SK-N-SH (cell line): Measurements from ENCODE around the gene TOMM22. TPM values are rescaled to one million over a fixed set of nuclear protein-coding genes. Genes with fewer than 3 reads are reported as not detected.

Source experiments
- CTCF ChIA-PET: fragments of 300-600, 350-600 bp; formaldehyde crosslinking; extraction: SDS; loops from one replicate; lab custom pipeline; 2021; lab: Yijun Ruan, JAX
- POLR2A ChIA-PET: fragments of 350-600 bp; sonication (Branson Sonifier 250); formaldehyde crosslinking; extraction: SDS; loops from one replicate; lab custom pipeline; 2020; ENCODE audit warnings: antibody characterized with exemption, inconsistent platforms; lab: Yijun Ruan, JAX
- DNase-seq: peaks from one replicate; pipeline ENCODE4 v3.0.0; 2012
- H2AFZ ChIP-seq: fragments of 200-600 bp; sonication (generic); 2 replicates; pipeline ENCODE4 v1.8.1; 2016; ENCODE audit warnings: antibody characterized with exemption, mild to moderate bottlenecking, low read depth
- H3F3A ChIP-seq: fragments of 200-600 bp; sonication (generic); replicated peaks from 2 replicates; pipeline ENCODE3; 2016; ENCODE audit warnings: antibody characterized with exemption, mild to moderate bottlenecking; ENCODE audit not compliant: insufficient read depth
- H3K27ac ChIP-seq, 2 experiments: fragments of 200-500 bp in 1 of 2; fragments of 200-600 bp in 1 of 2; sonication (Bioruptor generic) in 1 of 2; sonication (generic), shearing (Covaris generic) in 1 of 2; 2 replicates each; pipeline versions ENCODE4 v1.5.1 to v1.6.1; 2014 to 2016; ENCODE audit warnings: low read depth in 2 of 2, inconsistent platforms in 1 of 2, low read length in 1 of 2, mild to moderate bottlenecking in 1 of 2, mixed read lengths in 1 of 2
- H3K27me3 ChIP-seq: fragments of 200-600 bp; sonication (generic), shearing (Covaris generic); 2 replicates; pipeline ENCODE4 v1.6.1; 2016; ENCODE audit warnings: mixed run types; ENCODE audit not compliant: insufficient read depth
- H3K36me3 ChIP-seq, 2 experiments: fragments of 200-500 bp in 1 of 2; fragments of 200-600 bp in 1 of 2; sonication (Bioruptor generic) in 1 of 2; sonication (generic) in 1 of 2; replicated peaks in 1 of 2; 2 replicates each; pipeline versions ENCODE3 to v1.5.1; 2014 to 2016; ENCODE audit warnings: low read length in 1 of 2, mild to moderate bottlenecking in 1 of 2; ENCODE audit not compliant: insufficient read depth in 2 of 2, control insufficient read depth in 1 of 2
- H3K4me1 ChIP-seq, 2 experiments: fragments of 200-500 bp in 1 of 2; fragments of 200-600 bp in 1 of 2; sonication (Bioruptor generic) in 1 of 2; sonication (generic), shearing (Covaris generic) in 1 of 2; 2 replicates each; pipeline versions ENCODE4 v1.5.1 to v1.6.1; 2014 to 2016; ENCODE audit warnings: low read depth in 1 of 2, low read length in 1 of 2, mixed run types in 1 of 2; ENCODE audit not compliant: insufficient read depth in 2 of 2, control insufficient read depth in 1 of 2
- H3K4me2 ChIP-seq: fragments of 200-600 bp; sonication (generic), shearing (Covaris generic); 2 replicates; pipeline ENCODE4 v1.6.1; 2017; ENCODE audit warnings: mixed run types
- H3K4me3 ChIP-seq, 2 experiments: fragments of 200-500 bp in 1 of 2; fragments of 200-600 bp in 1 of 2; sonication (Bioruptor generic) in 1 of 2; sonication (generic), shearing (Covaris generic) in 1 of 2; 2 replicates each; pipeline versions ENCODE4 v1.5.1 to v1.8.1; 2014 to 2016; ENCODE audit warnings: low read depth in 2 of 2, inconsistent platforms in 1 of 2, low read length in 1 of 2, mild to moderate bottlenecking in 1 of 2, mixed read lengths in 1 of 2, moderate library complexity in 1 of 2
- H3K79me2 ChIP-seq: fragments of 200-600 bp; sonication (generic); 2 replicates; pipeline ENCODE4 v1.8.1; 2017; ENCODE audit warnings: mild to moderate bottlenecking; ENCODE audit not compliant: insufficient read depth
- H3K9ac ChIP-seq: fragments of 200-600 bp; sonication (generic); 2 replicates; pipeline ENCODE4 v1.6.1; 2017; ENCODE audit warnings: mixed run types
- H3K9me2 ChIP-seq: fragments of 200-600 bp; sonication (generic); 2 replicates; pipeline ENCODE4 v1.6.1; 2017; ENCODE audit warnings: mixed run types
- H3K9me3 ChIP-seq: fragments of 200-600 bp; sonication (generic); 2 replicates; pipeline ENCODE4 v1.6.1; 2017; ENCODE audit warnings: mixed run types, mild to moderate bottlenecking, moderate library complexity
- H4K20me1 ChIP-seq: fragments of 200-600 bp; sonication (generic); 2 replicates; pipeline ENCODE4 v1.6.1; 2017; ENCODE audit warnings: mild to moderate bottlenecking, mixed run types; ENCODE audit not compliant: insufficient read depth
- CHD2 ChIP-seq: fragments of 150-350 bp; IDR thresholded peaks from 2 replicates; pipeline ENCODE4 v1.6.1; 2018; ENCODE audit warnings: low read length; ENCODE audit not compliant: partially characterized antibody
- EP300 ChIP-seq, 2 experiments: IDR thresholded peaks; 2 replicates each; pipeline versions ENCODE4 v1.4.0 to v1.6.1; 2012; ENCODE audit warnings: borderline replicate concordance in 1 of 2, low read depth in 1 of 2, low read length in 1 of 2
- EZH2phosphoT487 ChIP-seq: fragments of 200-600 bp; sonication (generic); IDR thresholded peaks from 2 replicates; pipeline ENCODE4 v1.6.1; 2017; ENCODE audit warnings: low read depth, mixed run types, mild to moderate bottlenecking, antibody characterized with exemption, moderate library complexity, borderline replicate concordance
- FOXJ3 ChIP-seq: sonication (generic); formaldehyde crosslinking; IDR thresholded peaks from 2 replicates; pipeline ENCODE4 v1.5.1; 2020; ENCODE audit warnings: mild to moderate bottlenecking, missing genetic modification reagents
- GABPA ChIP-seq: IDR thresholded peaks from 2 replicates; pipeline ENCODE4 v1.4.0; 2012; ENCODE audit warnings: low read depth, mild to moderate bottlenecking
- JUND ChIP-seq: IDR thresholded peaks from 2 replicates; pipeline ENCODE4 v1.4.0; 2012
- MXI1 ChIP-seq: IDR thresholded peaks from 2 replicates; pipeline ENCODE4 v1.6.1; 2012; ENCODE audit warnings: mild to moderate bottlenecking, low read depth, low read length, improper control_type of control experiment
- NFIC ChIP-seq: IDR thresholded peaks from 2 replicates; pipeline ENCODE4 v1.4.0; 2012; ENCODE audit warnings: borderline replicate concordance
- NRF1 ChIP-seq: IDR thresholded peaks from 2 replicates; pipeline ENCODE4 v1.6.1; 2012; ENCODE audit warnings: low read depth, mild to moderate bottlenecking, low read length
- RAD21 ChIP-seq: IDR thresholded peaks from 2 replicates; pipeline ENCODE4 v1.6.1; 2012; ENCODE audit warnings: mild to moderate bottlenecking, low read length
- RCOR1 ChIP-seq: fragments of 150-350 bp; IDR thresholded peaks from 2 replicates; pipeline ENCODE4 v1.6.1; 2017; ENCODE audit warnings: antibody characterized with exemption, low read length
- RXRA ChIP-seq: IDR thresholded peaks from 2 replicates; pipeline ENCODE4 v1.4.0; 2012; ENCODE audit warnings: low read depth, mild to moderate bottlenecking, borderline replicate concordance
- SMC3 ChIP-seq: IDR thresholded peaks from 2 replicates; pipeline ENCODE4 v1.6.1; 2012; ENCODE audit warnings: low read depth, low read length, improper control_type of control experiment
- WGBS: methylation state at CpG from one replicate; pipeline ENCODE4 v1.1.6; 2017; ENCODE audit warnings: low lambda C conversion rate; 5-methylcytosine and 5-hydroxymethylcytosine counted together
- polyA plus RNA-seq, 3 experiments: library from polyadenylated mRNA; depleted of rRNA; stranded (reverse); fragments of >200 nt; gene quantifications; 2 replicates each; pipeline ENCODE4 v1.2.3, GENCODE V29; 2012
- TF ChIP-seq, protein P1 (sequence below): IDR thresholded peaks from 2 replicates; pipeline ENCODE4 v1.4.0; 2012; ENCODE audit warnings: low read depth, borderline replicate concordance
- TF ChIP-seq, protein P2 (sequence below): IDR thresholded peaks from 2 replicates; pipeline ENCODE4 v1.6.1; 2012; ENCODE audit warnings: mild to moderate bottlenecking, low read depth, low read length, moderate library complexity
- TF ChIP-seq, protein P3 (sequence below): IDR thresholded peaks from 2 replicates; pipeline ENCODE4 v1.4.0; 2012; ENCODE audit warnings: low read depth, borderline replicate concordance
- TF ChIP-seq, protein P4 (sequence below): fragments of 150-350 bp; IDR thresholded peaks from 2 replicates; pipeline ENCODE4 v1.6.1; 2016; ENCODE audit warnings: mild to moderate bottlenecking, low read depth, low read length

Gene TOMM22
- polyA plus RNA-seq, 1 of the 3 experiments (the other 2 are of a cell fraction): 33.1 TPM

- POLR2A ChIA-PET: no interaction called here
- TF ChIP-seq, protein P1, sequence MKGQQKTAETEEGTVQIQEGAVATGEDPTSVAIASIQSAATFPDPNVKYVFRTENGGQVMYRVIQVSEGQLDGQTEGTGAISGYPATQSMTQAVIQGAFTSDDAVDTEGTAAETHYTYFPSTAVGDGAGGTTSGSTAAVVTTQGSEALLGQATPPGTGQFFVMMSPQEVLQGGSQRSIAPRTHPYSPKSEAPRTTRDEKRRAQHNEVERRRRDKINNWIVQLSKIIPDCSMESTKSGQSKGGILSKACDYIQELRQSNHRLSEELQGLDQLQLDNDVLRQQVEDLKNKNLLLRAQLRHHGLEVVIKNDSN: no peak
- no peak for TF ChIP-seq FOXJ3 (CRISPR knock-in tag)
- TF ChIP-seq, protein P2, sequence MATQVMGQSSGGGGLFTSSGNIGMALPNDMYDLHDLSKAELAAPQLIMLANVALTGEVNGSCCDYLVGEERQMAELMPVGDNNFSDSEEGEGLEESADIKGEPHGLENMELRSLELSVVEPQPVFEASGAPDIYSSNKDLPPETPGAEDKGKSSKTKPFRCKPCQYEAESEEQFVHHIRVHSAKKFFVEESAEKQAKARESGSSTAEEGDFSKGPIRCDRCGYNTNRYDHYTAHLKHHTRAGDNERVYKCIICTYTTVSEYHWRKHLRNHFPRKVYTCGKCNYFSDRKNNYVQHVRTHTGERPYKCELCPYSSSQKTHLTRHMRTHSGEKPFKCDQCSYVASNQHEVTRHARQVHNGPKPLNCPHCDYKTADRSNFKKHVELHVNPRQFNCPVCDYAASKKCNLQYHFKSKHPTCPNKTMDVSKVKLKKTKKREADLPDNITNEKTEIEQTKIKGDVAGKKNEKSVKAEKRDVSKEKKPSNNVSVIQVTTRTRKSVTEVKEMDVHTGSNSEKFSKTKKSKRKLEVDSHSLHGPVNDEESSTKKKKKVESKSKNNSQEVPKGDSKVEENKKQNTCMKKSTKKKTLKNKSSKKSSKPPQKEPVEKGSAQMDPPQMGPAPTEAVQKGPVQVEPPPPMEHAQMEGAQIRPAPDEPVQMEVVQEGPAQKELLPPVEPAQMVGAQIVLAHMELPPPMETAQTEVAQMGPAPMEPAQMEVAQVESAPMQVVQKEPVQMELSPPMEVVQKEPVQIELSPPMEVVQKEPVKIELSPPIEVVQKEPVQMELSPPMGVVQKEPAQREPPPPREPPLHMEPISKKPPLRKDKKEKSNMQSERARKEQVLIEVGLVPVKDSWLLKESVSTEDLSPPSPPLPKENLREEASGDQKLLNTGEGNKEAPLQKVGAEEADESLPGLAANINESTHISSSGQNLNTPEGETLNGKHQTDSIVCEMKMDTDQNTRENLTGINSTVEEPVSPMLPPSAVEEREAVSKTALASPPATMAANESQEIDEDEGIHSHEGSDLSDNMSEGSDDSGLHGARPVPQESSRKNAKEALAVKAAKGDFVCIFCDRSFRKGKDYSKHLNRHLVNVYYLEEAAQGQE: no peak
- TF ChIP-seq RXRA: no peak
- no peak for TF ChIP-seq RCOR1
- TF ChIP-seq RAD21: no peak
- no peak for TF ChIP-seq MXI1
- Histone ChIP-seq H3K9me3 (no peaks in the 10 kb centered on the region), H3K27ac (no peak overlapping the region), H3K27me3 (no peaks in the 10 kb centered on the region), H4K20me1 (no peaks in the 10 kb centered on the region), H3K9ac (no peak overlapping the region), H3K9me2 (no peaks in the 10 kb centered on the region), H3K4me3 (no peak overlapping the region), H3K36me3 (no peaks in the 10 kb centered on the region), H3K79me2 (peaks cover 41% of the 10 kb centered on the region), H3F3A (peaks cover 6% of the 10 kb centered on the region), H3K4me2 (no peak overlapping the region), H3K4me1 (no peaks in the 10 kb centered on the region; a peak in 1 of 4 replicates), H2AFZ (no peak overlapping the region)
- no peak for DNase-seq
- CTCF ChIA-PET: no interaction called here
- 94% methylated on average over 3 of the region's 10 CpGs for WGBS
Observed at GRCh38 chr22:38716271-38716670, 34.5 kb downstream of the TOMM22 start.

DNA sequence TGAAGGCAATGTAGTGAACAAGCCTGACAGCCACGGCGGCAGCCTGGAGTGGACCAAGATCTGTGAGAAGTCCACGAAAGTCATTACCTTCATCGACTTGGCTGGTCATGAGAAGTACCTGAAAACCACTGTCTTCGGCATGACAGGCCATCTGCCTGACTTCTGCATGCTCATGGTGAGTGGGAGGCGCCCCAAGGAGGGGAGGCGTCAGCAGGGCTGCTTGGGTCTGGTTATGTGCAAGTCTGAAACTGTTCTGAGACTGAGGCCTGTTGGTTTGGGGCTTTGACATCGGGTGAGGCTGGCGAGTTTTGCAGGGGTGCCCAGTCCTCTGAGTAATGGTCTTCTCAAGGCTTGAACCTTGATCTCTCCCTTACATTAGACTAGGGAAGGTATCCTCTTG, 35.1 kb downstream of the TOMM22 start:
- H3K9me3 ChIP-seq: no peaks in the 10 kb centered on the region
- H3K4me2 ChIP-seq: no peak overlapping the region
- H3K36me3 ChIP-seq: no peaks in the 10 kb centered on the region
- CTCF ChIA-PET: interaction anchor here (1.3 kb wide), 1 partner anchor 49 kb away, joined by 3 read pairs; no protein-coding TSS in a partner anchor
- H3K27me3 ChIP-seq: no peaks in the 10 kb centered on the region
- no peak overlapping the region for H3K9ac ChIP-seq
- WGBS: 93% methylated on average over 7 of the region's 9 CpGs
- no peaks in the 10 kb centered on the region; a peak in 1 of 4 replicates for H3K4me1 ChIP-seq
- TF ChIP-seq RXRA: no peak
- no peak for TF ChIP-seq JUND
- TF ChIP-seq SMC3: no peak
- TF ChIP-seq, protein P3, sequence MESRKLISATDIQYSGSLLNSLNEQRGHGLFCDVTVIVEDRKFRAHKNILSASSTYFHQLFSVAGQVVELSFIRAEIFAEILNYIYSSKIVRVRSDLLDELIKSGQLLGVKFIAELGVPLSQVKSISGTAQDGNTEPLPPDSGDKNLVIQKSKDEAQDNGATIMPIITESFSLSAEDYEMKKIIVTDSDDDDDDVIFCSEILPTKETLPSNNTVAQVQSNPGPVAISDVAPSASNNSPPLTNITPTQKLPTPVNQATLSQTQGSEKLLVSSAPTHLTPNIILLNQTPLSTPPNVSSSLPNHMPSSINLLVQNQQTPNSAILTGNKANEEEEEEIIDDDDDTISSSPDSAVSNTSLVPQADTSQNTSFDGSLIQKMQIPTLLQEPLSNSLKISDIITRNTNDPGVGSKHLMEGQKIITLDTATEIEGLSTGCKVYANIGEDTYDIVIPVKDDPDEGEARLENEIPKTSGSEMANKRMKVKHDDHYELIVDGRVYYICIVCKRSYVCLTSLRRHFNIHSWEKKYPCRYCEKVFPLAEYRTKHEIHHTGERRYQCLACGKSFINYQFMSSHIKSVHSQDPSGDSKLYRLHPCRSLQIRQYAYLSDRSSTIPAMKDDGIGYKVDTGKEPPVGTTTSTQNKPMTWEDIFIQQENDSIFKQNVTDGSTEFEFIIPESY: no peak
- no peak for TF ChIP-seq NRF1
- TF ChIP-seq EZH2phosphoT487: no peak
- TF ChIP-seq, protein P1: no peak
- TF ChIP-seq GABPA: no peak
- TF ChIP-seq, protein P4, sequence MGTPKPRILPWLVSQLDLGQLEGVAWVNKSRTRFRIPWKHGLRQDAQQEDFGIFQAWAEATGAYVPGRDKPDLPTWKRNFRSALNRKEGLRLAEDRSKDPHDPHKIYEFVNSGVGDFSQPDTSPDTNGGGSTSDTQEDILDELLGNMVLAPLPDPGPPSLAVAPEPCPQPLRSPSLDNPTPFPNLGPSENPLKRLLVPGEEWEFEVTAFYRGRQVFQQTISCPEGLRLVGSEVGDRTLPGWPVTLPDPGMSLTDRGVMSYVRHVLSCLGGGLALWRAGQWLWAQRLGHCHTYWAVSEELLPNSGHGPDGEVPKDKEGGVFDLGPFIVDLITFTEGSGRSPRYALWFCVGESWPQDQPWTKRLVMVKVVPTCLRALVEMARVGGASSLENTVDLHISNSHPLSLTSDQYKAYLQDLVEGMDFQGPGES: no peak
- no peak for TF ChIP-seq EP300 (IDR thresholded peaks at IDR 0.05; ENCODE audit: borderline replicate concordance in 1 of 2, low read depth in 1 of 2, low read length in 1 of 2)
- no peak for TF ChIP-seq NFIC
- TF ChIP-seq CHD2: no peak
- no peak overlapping the region for H2AFZ ChIP-seq
- no peak overlapping the region for H3K27ac ChIP-seq
- no peaks in the 10 kb centered on the region for H3K9me2 ChIP-seq
- no peak for DNase-seq
- no peaks in the 10 kb centered on the region for H4K20me1 ChIP-seq
- peaks cover 6% of the 10 kb centered on the region for H3F3A ChIP-seq
- POLR2A ChIA-PET: no interaction called here
- H3K79me2 ChIP-seq: peaks cover 37% of the 10 kb centered on the region; the same call in 1 of the 2 replicates
- no peak overlapping the region for H3K4me3 ChIP-seq
